Karpas-422 (cell line): Measurements from ENCODE around the gene NMNAT2. TPM values are rescaled to one million over a fixed set of nuclear protein-coding genes. Genes with fewer than 3 reads are reported as not detected.

Experiments
- DNase-seq: peaks from one replicate; pipeline ENCODE4 v3.0.0-alpha.2; 2015
- H2AFZ ChIP-seq: fragments of 200-600 bp; sonication (generic); 2 replicates; pipeline ENCODE4 v1.6.1; 2014; ENCODE audit warnings: antibody characterized with exemption, low read length, mixed read lengths
- H3K27ac ChIP-seq: fragments of 200-600 bp; sonication (generic); 2 replicates; pipeline ENCODE4 v1.5.1; 2014; ENCODE audit warnings: mild to moderate bottlenecking, low read length, moderate library complexity
- H3K27me3 ChIP-seq: fragments of 200-600 bp; sonication (generic); 2 replicates; pipeline ENCODE4 v1.6.1; 2014; ENCODE audit warnings: low read length, mixed read lengths
- H3K36me3 ChIP-seq: fragments of 200-600 bp; sonication (generic); 2 replicates; pipeline ENCODE4 v1.6.1; 2014; ENCODE audit warnings: low read length, mixed read lengths; ENCODE audit not compliant: insufficient read depth
- H3K4me1 ChIP-seq: fragments of 200-600 bp; sonication (generic); 2 replicates; pipeline ENCODE4 v1.6.1; 2014; ENCODE audit warnings: mild to moderate bottlenecking, low read length, mixed read lengths
- H3K4me2 ChIP-seq: fragments of 200-600 bp; sonication (generic); 2 replicates; pipeline ENCODE4 v1.6.1; 2014; ENCODE audit warnings: low read length, low read depth, mild to moderate bottlenecking; ENCODE audit not compliant: poor library complexity, severe bottlenecking
- H3K4me3 ChIP-seq: fragments of 200-600 bp; sonication (generic); 2 replicates; pipeline ENCODE4 v1.5.1; 2014; ENCODE audit warnings: mild to moderate bottlenecking, antibody characterized with exemption, low read length, mixed read lengths
- H3K79me2 ChIP-seq: fragments of 200-600 bp; sonication (generic); 2 replicates; pipeline ENCODE4 v1.6.1; 2014; ENCODE audit warnings: mild to moderate bottlenecking, low read length, mixed read lengths
- H3K9ac ChIP-seq: fragments of 200-600 bp; sonication (generic); 2 replicates; pipeline ENCODE4 v1.6.0; 2014; ENCODE audit warnings: low read length
- H3K9me2 ChIP-seq: fragments of 200-600 bp; sonication (generic), shearing (Covaris generic); replicated peaks from 2 replicates; pipeline ENCODE4 v1.6.0; 2014; ENCODE audit warnings: mild to moderate bottlenecking, low read length, moderate library complexity; ENCODE audit not compliant: insufficient read depth
- H3K9me3 ChIP-seq: fragments of 300-700, 200-600 bp; sonication (generic); 2 replicates; pipeline ENCODE4 v1.6.1; 2014; ENCODE audit warnings: low read length, mixed read lengths
- H4K20me1 ChIP-seq: fragments of 200-600 bp; sonication (generic); 2 replicates; pipeline ENCODE4 v1.6.1; 2014; ENCODE audit warnings: mild to moderate bottlenecking, antibody characterized with exemption, low read length, low read depth; ENCODE audit not compliant: insufficient read depth
- total RNA-seq: library from RNA; depleted of rRNA; stranded (reverse); fragments of >200 nt; shearing (Covaris generic); gene quantifications from 2 replicates; pipeline ENCODE4 v1.2.3, GENCODE V29; 2014; ENCODE audit warnings: low replicate concordance

NMNAT2 gene
- total RNA-seq, 1 experiment from 2014 or later: not detected

DNA sequence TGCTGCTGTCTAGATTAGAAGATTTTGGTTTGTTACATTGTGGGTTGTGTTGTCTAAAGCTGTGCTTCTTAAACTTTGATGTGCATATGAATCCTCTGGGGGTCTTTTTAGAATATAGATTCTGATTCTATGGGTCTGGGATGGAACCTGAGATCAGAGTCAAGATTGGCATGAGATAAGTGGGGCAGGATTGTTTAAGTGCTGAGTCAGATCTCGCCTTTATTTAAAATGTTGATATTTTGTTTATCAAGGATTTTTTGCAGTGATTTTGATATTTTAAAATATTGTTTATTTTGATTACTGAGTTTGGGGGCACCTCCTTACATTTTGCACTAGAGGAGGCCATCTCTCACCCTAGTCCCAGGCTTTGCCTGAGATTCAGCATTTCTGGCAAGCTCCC, 117.4 kb downstream of the NMNAT2 start:
- H2AFZ ChIP-seq: no peak overlapping the region
- no peaks in the 10 kb centered on the region for H3K27me3 ChIP-seq

DNA sequence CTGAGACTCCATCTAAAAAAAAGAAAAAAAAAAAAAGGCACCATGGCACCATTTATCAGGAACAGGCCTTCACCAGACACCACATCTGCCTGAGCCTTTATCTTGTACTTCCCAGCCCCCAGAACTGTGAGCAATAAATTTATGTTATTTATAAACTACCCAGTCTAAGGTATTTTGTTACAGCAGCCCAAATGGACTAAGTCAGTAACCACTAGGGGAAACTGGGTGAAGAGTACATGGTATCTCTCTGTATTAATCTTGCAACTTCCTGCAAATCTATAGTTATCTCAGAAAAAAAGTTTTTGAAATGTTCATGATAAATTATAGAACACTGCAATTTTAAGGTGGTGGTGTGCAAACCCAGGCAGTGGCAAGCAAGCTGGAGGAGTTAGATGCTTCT, 117.8 kb downstream of the NMNAT2 start:
- H3K4me3 ChIP-seq: no peak overlapping the region
- H3K27me3 ChIP-seq: no peaks in the 10 kb centered on the region
- H3K79me2 ChIP-seq: no peaks in the 10 kb centered on the region
- H3K4me1 ChIP-seq: no peaks in the 10 kb centered on the region
- no peaks in the 10 kb centered on the region for H3K36me3 ChIP-seq
- H3K9ac ChIP-seq: no peak overlapping the region
- no peaks in the 10 kb centered on the region for H4K20me1 ChIP-seq
- H3K27ac ChIP-seq: no peak overlapping the region
- no peaks in the 10 kb centered on the region for H3K9me3 ChIP-seq
- H3K9me2 ChIP-seq: no peaks in the 10 kb centered on the region
- no peak overlapping the region for H3K4me2 ChIP-seq
- no peak for DNase-seq
- H2AFZ ChIP-seq: no peak overlapping the region

More for the DNA sequence above, 117.4 kb downstream of the NMNAT2 start:
- H3K4me1 ChIP-seq: no peaks in the 10 kb centered on the region
- no peak overlapping the region for H3K4me3 ChIP-seq
- H3K4me2 ChIP-seq: no peak overlapping the region
- no peak overlapping the region for H3K27ac ChIP-seq
- no peak for DNase-seq
- no peaks in the 10 kb centered on the region for H3K9me2 ChIP-seq
- H3K9me3 ChIP-seq: no peaks in the 10 kb centered on the region
- H4K20me1 ChIP-seq: no peaks in the 10 kb centered on the region
- H3K36me3 ChIP-seq: no peaks in the 10 kb centered on the region
- H3K79me2 ChIP-seq: no peaks in the 10 kb centered on the region
- H3K9ac ChIP-seq: no peak overlapping the region

DNA sequence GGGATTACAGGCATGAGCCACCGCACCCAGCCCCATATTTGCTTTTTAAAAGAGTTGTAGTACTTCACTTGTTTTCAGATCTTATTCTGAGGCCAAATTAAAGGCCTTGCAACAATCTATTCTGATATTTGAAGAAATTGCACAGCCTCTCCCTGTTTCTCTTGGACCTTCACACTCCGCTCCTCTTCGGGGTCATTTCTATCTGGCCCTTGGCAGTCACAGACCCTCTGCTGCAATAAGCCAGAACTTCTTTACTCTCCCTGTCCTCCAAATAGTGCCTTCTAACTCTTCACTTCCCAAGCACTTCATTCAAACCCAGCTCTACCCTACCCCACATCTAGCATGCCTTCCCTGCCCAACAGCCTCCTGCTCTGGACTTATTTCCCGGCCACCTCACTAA, 121.4 kb downstream of the NMNAT2 start:
- no peak overlapping the region for H3K27ac ChIP-seq
- H3K4me2 ChIP-seq: no peak overlapping the region
- H3K4me1 ChIP-seq: no peaks in the 10 kb centered on the region
- H3K27me3 ChIP-seq: no peaks in the 10 kb centered on the region
- H3K4me3 ChIP-seq: no peak overlapping the region
- no peak overlapping the region for H3K9ac ChIP-seq
- H4K20me1 ChIP-seq: no peaks in the 10 kb centered on the region
- no peaks in the 10 kb centered on the region for H3K79me2 ChIP-seq
- H3K9me3 ChIP-seq: no peaks in the 10 kb centered on the region
- H3K36me3 ChIP-seq: no peaks in the 10 kb centered on the region
- H3K9me2 ChIP-seq: no peaks in the 10 kb centered on the region
- no peak for DNase-seq
- H2AFZ ChIP-seq: no peak overlapping the region

DNA sequence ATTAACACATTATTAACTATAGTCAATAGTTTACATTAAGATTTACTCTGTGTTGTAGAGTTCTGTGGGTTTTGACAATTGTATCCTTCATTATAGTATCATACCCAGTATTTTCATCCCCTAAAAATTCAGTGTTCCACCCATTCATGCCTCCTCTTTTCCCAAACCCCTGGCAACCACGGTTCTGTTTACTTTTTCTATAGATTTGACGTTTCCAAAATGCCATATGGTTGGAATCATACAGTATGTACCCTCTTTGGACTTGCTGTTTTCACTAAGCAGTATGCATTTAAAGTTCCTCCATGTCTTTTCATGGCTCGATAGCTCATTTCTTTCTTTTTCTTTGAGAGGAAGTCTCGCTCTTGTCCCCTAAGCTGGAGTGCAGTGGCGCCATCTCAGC, 122.7 kb downstream of the NMNAT2 start:
- Histone ChIP-seq H3K4me1 (no peaks in the 10 kb centered on the region), H3K79me2 (no peaks in the 10 kb centered on the region), H3K9me3 (no peaks in the 10 kb centered on the region), H3K4me2 (no peak overlapping the region), H3K9ac (no peak overlapping the region), H2AFZ (no peak overlapping the region), H3K9me2 (no peaks in the 10 kb centered on the region), H4K20me1 (no peaks in the 10 kb centered on the region), H3K27me3 (no peaks in the 10 kb centered on the region), H3K27ac (no peak overlapping the region), H3K4me3 (no peak overlapping the region), H3K36me3 (no peaks in the 10 kb centered on the region)
- DNase-seq: no peak

DNA sequence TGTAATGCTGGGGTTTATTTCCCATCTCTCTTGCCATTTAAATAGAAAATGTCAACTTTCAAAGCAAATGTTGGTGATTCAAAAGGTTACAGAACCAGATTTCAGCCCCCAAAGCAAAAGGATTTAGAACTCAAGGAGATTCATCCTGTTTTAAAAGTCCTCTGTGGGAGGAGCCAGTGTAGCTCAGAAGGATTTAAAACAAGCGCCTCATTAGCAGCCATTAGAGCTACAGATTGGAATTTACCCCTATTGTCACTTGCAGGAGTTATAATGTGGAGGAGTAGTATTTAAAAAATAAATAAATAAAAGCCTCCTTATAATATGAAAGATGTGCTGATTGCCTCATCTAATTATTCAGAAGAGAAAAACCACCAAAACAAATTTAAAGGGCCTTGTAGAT, 124.3 kb downstream of the NMNAT2 start:
- no peak overlapping the region for H3K4me2 ChIP-seq
- H3K79me2 ChIP-seq: no peaks in the 10 kb centered on the region
- no peak for DNase-seq
- H2AFZ ChIP-seq: no peak overlapping the region
- no peaks in the 10 kb centered on the region for H3K4me1 ChIP-seq
- no peaks in the 10 kb centered on the region for H3K27me3 ChIP-seq
- H3K4me3 ChIP-seq: no peak overlapping the region
- no peaks in the 10 kb centered on the region for H3K9me3 ChIP-seq
- H3K27ac ChIP-seq: no peak overlapping the region
- no peak overlapping the region for H3K9ac ChIP-seq
- H3K36me3 ChIP-seq: no peaks in the 10 kb centered on the region
- H3K9me2 ChIP-seq: no peaks in the 10 kb centered on the region
- H4K20me1 ChIP-seq: no peaks in the 10 kb centered on the region

DNA sequence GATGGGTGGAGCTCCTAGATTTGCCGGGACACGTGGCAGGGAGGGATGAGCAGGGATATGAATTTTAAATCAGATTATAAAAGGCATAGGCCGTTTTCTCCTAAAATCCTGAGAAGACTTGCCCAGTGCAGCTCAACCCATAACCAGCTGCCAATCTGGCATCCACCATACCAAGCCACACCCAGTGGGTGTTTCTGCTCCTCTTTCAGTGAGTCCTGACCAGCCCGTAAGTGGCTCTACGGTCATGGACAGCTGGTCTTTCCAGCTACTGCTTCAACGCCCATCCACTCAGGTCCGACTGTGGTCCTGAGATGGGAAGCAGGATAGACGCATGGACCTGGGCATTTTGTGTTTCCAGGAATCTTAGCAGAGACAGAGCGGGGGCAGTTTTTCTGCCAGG, 124.9 kb downstream of the NMNAT2 start:
- H3K9ac ChIP-seq: no peak overlapping the region
- no peak for DNase-seq
- H3K36me3 ChIP-seq: no peaks in the 10 kb centered on the region
- no peaks in the 10 kb centered on the region for H3K27me3 ChIP-seq
- H2AFZ ChIP-seq: no peak overlapping the region
- no peaks in the 10 kb centered on the region for H3K79me2 ChIP-seq
- no peaks in the 10 kb centered on the region for H4K20me1 ChIP-seq
- H3K4me1 ChIP-seq: no peaks in the 10 kb centered on the region
- H3K9me3 ChIP-seq: no peaks in the 10 kb centered on the region
- H3K9me2 ChIP-seq: no peaks in the 10 kb centered on the region
- no peak overlapping the region for H3K4me2 ChIP-seq
- no peak overlapping the region for H3K27ac ChIP-seq
- no peak overlapping the region for H3K4me3 ChIP-seq

DNA sequence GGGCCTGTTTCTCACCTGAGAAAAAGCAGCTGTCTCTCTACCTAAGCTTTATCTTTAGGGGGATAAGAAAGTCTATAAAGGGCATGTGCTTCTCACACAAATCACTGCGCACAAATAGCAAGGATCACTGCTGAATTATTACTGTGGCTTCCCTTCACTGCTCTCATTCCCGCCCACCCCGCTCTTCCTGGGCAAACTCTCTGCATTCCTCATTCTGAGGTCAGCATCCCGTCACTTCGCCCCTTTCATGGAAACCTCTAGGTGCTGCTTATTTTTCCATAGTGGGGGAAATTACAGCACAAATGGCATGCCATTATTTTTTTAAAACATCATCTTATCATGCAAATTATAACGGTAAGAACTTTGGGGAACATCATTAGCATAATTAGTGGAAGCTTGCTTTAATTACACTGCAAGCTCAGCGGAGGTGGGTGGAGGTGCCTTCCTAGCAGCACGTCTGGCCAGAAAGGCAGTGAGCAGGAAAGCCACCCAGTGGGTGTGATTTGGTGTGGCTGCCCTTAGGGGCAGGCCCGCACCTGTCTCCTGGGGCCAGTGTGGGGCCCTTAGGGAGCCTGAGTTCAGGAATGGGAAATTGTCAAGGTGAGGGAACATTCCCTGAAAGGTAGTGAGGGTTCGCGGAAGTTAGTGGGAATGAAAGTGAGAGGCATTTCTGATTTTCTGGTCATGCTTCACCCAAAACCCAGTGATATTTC, 126.2 kb downstream of the NMNAT2 start:
- H3K27ac ChIP-seq: no peak overlapping the region
- no peak overlapping the region for H2AFZ ChIP-seq
- H3K9ac ChIP-seq: no peak overlapping the region
- peaks cover 3% of the 10 kb centered on the region for H3K4me1 ChIP-seq
- no peaks in the 10 kb centered on the region for H4K20me1 ChIP-seq
- H3K4me3 ChIP-seq: no peak overlapping the region
- H3K4me2 ChIP-seq: no peak overlapping the region
- no peak for DNase-seq
- no peaks in the 10 kb centered on the region for H3K36me3 ChIP-seq
- no peaks in the 10 kb centered on the region for H3K9me3 ChIP-seq
- H3K27me3 ChIP-seq: no peaks in the 10 kb centered on the region
- H3K79me2 ChIP-seq: no peaks in the 10 kb centered on the region
- H3K9me2 ChIP-seq: no peaks in the 10 kb centered on the region

DNA sequence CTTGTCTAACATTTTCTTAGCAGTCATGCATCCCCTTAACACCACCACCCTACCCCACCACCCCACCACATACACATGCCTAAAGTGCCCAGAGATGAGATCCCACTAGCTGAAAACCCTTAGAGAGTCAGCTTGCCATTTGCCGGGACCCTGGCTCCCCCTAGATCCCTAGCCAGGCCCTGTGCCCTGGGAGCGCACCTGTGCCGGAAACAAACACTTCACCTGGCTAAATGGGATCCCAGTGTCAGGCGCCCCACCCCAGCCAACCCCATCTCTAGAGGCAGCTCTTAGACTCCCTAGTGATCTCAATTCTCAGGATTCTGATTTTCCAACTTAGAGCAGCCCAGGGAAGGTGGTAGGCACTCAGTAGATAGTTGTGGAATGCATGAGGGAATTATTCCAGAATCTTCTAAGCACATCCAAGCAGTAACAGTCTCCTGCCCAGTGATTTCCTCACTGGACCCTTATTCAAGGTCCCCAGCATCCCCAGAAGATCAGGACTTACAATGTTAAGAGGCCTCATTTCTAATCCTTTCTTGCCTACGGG, 126.9 kb downstream of the NMNAT2 start:
- Histone ChIP-seq H3K4me2 (no peak overlapping the region), H3K9me2 (no peaks in the 10 kb centered on the region), H2AFZ (no peak overlapping the region), H3K9me3 (no peaks in the 10 kb centered on the region), H3K79me2 (no peaks in the 10 kb centered on the region), H3K27ac (no peak overlapping the region), H3K9ac (no peak overlapping the region), H3K4me3 (no peak overlapping the region), H3K27me3 (no peaks in the 10 kb centered on the region), H3K36me3 (no peaks in the 10 kb centered on the region), H4K20me1 (no peaks in the 10 kb centered on the region), H3K4me1 (peaks cover 5% of the 10 kb centered on the region)
- DNase-seq: no peak
